HG03095 (cell line): ENCODE data around the gene GATB.

Experiments used
- ATAC-seq: cut with Tn5 transposase; IDR thresholded peaks from one replicate; pipeline ENCODE4 v1.9.1; 2021; ENCODE audit warnings: moderate library complexity; ENCODE audit not compliant: unreplicated experiment

GATB gene

DNA sequence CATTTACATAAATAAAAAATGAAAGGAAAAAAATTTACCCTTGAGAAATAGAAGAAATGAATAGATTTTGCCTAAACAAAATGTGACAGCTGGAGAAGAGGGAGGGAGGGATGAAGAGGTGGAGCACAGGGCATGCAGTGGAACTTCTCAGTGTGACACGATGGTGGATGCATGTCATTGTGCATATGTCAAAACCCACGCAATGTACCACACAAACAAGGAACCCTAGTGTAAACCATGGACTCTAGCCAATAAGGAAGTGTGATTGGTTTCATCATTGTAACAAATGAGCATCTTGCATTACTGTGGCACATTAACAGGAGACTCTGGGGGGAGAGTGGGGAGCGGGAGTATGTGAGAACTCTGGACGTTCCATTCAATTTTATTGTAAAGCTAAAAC lies 58.6 kb downstream of the GATB start:
- ATAC-seq, result no peak

DNA sequence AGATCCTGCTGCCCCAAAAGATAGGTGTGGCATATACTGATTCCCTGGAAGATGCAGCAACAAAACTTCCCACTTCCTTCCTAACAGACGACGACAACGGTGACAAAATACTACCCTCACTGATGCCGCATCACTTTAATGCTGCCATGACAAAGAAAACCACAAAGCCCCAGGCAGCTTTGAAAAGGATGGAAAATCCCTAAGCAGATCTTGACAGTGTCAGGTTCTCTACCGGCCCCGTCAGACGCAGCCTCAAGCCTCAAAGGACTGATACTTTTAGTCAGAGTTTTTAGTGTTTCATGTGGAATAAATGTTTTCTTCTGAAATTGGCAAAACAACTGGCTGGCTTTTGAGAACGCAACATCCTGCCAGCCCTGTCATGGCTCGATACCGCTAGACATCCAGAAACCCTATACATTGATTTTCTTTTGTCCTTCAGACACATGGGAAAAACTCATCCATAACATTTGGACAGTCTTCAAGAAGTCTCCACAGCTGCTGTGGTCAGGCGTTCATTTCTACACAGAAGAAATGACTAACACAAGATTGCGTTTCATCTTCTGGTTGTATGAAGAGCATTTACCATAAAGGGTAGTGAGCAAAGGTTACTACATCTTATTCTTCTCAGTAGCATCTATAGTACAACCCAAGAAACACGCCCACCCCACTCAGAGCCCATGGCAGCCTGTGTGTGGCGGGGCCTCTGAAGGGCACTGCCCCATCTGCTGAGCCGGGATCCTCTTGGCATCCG lies 60.1 kb downstream of the GATB start:
- ATAC-seq, result no peak

DNA sequence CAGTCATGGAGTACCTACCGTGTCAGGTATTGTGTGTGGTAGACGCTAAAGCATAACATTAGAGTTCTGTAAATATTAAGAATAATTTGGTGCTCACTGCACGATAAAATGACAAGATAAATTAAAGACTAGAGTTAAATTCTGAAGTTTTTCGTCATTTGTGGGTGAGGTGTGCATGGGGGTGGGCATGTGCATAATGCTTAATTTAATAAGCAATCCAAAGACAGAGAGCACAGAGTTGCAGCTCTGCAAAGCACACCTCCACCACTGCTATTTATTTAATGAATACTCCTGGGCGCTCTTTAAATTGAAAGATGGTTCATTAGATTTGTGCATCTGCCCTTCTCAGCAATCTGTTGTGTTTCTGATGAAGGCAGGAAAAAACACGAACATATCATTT lies 62.6 kb downstream of the GATB start:
- ATAC-seq, result no peak

DNA sequence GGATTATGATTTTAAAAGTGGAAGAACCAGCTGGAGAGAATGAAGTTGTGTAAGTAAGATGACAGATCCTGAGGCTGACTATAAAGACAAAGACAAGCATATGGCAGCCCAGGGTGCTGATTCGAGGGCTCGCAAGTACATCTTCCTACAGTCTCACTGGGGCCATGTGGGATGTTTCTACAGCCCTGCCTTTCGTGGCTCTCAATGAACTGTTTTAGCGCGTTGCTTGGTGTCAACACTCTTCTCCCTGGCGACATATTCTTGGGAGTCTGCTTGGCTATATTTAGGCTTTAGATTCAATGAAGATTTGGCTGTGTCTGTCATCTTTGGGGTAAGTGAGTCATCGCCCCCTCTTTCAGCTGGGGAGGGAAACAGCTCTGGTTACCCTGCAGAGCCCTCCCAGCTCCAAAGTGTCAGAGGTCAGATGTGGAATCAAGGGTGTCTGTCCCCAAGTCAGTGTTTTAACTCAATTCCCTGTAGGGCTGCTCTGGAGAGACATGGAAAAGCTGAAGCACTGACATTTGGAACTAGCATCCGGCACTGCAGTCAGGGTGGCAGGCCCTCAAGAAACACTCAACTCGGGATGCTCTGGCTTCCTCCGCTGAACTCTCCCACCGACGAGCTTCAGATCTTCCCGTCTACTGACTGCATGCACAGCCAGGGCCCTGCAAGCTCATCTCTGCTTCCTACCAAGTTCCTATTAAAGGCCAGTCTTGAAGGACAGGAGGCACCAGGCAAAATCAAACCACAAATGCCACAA lies 65.7 kb downstream of the GATB start:
- ATAC-seq, result no peak

DNA sequence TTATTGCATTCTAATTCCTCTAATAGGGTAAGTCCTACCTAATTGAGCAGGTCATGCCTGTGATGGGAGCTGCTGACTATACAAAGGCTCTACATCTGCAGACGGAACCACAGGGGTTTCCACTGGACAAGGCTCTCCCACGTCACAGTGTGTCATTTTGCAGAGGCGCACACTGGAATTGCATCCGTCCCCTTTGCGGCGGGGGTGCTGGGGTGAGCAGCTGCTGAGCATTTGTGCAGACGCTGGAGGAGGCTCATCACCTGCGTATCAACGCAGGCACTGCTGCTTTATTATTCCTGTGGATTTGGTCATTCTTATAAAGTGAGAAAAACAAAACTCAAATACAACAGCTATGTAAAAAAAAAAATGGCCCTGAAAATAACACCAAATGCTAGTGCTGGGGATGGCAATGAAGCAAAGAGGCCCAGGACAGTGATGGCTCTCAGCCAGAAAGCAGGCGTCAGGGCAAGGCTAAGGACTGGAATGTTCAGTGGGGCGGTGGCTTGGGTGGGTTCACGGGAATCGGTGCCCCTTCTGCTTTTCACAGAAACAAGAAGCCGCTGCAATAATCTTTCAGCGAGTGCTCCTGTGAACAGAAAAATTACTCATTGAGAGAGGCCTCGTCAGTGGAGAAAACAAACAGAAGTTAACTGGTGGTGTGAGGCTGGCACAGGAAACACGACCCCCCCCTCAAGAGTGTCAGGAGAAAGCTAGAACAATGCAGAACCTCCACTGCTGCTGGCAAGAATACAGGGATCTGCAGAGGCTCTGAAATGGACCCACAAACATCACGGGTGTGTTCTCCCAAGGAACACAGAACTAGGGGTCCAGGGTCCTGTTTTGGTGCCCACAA lies 67.8 kb downstream of the GATB start:
- ATAC-seq, result no peak

DNA sequence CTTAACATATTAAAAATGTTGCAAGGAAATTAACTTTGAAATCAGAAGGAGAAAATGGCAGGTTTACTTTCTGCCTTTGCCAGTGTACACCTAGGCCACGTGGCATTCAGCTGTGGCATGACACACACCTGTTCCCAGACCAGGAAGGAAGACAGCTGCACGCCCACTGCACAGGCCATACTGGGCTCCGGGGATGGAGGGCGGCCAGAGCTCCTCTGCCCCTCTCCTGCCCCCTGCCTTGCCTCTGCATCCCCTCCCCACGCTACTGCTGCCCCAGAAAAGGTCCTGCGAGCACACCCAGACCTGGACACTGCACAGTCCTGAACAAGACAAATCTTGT lies 68.4 kb downstream of the GATB start:
- no peak for ATAC-seq

DNA sequence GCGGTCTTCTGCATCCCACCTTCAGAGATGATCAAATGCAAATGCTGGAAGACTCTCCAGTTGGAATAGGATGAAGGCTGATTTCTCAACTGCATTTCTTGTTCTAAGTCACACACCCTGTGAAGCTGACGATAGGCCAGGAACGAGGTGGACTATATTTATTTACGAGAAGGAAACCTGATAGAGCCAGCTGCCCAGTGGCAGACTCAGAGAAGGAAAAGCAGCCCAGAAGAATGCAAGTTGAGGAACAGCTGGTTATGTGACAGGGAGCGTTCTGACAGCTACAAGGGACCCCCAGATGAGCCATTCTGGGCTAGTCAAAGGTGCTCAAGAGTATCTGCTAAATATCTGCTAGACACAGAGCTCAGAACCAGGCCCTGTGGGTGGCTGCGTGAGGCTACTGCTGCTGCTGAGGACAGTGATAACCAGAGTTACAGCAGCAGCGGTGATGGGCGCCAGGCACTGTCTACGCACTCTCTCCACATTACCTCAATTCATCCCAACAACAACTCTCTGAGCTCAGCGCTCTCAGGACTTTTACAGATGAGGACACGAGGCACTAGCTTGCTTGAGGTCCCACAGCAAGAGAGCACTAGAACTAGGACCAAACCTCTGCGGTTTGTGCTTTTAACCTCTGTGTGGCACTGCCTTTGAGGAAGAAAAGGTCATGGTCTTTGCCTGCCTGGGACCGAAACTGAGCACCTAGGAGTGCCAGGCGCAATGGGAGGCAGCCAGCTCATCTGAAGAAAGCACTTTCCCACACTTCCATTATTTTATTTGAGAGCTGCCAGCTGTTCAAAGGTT lies 69.0 kb downstream of the GATB start:
- no peak for ATAC-seq

DNA sequence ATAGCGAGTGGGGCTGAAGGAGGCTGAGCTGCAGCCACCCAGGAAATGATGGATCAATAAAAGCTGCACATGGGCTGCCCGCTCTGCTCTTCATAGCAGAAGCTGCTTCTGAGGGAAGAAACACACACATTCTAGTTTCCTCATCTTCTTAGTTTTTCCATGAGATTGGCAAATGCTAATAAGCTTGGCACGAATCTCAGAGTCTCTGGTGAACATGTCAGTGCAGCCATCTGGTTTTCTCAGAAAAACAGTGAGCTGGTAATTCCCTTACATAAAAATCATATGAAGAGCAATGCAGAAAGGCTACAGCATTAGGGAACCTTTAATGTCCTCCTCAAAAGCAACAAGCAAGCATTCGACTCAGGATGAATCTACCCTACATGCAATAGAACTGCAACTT lies 69.9 kb downstream of the GATB start:
- ATAC-seq, result no peak

DNA sequence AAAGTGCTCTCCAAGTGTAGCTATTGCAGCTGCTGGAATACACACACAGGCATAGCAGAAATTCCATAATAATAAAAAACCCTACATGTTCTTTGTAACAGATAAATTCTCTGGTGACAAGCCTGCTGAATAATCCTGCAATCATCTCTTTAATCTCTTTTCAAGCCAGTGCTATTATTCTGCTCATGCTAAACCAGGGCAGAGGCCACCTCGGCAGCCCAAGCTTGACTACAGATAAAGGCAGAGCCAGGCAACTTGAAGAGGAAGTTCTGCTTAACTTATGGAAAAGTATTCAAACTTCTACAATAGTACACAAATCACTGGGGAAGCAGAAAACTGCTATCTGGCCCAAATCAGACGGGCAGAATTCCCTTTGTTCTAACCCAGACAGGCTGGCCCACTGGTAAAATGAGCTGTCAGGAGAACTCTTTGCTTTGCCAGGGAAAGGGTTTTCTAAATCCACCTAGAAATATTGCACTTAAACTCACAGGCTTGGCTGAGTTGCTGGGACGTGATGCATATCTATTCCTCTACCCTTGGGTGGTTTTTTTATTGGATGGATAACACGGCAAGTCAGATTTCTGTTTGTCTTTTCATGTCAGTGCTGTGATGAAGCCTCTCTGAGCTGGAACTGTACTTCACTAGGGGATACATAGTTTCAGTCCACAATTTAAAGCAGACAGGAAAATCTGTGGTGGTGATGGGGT lies 70.5 kb downstream of the GATB start:
- ATAC-seq, result no peak

DNA sequence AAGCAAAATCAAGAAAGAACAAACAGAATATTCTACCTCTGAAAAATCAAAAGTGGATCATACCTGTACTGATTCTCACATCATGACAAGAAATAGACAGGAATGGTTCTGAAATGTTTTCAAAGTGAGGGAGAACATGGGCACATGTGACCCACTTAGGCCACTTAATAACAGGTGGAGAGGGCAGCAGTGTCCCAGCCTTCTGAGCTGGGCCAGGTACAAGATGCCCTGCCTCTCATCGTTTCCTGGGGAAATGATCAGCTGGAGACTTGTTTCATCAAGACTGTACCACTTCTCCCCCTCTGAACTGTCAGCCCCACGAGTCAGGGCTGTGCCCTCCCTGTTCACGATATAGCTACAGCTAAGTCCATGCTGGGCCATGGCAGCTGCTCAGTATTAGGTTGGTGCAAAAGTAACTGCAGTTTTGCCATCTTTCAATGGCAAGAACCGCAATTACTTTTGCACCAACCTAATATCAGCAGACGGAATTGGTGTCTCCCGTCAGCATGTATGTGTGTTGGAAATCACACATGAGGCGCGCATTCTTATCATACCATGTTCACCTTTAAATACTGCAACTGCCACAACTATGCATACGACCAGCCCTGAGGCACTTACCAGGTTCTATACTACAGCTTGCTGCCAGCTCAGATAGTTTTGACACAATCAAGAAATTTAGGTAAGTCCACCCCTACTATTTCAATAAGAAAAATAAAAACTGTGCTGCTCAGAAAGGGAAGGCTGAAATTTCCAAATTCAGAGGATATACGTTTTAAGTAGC lies 71.4 kb downstream of the GATB start:
- ATAC-seq, result no peak

DNA sequence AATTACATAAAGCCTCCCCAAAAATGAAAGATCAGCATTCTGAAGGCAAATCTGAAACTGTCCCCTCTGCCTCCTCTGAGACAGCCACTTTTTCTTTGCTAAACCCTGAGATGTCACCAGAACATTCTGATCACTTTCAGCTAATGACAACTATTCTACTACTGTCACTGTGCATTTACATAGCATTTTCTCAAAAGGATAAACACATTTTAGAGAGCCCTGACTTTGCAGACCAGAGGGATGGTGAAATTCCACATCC lies 72.1 kb downstream of the GATB start:
- ATAC-seq, result no peak

DNA sequence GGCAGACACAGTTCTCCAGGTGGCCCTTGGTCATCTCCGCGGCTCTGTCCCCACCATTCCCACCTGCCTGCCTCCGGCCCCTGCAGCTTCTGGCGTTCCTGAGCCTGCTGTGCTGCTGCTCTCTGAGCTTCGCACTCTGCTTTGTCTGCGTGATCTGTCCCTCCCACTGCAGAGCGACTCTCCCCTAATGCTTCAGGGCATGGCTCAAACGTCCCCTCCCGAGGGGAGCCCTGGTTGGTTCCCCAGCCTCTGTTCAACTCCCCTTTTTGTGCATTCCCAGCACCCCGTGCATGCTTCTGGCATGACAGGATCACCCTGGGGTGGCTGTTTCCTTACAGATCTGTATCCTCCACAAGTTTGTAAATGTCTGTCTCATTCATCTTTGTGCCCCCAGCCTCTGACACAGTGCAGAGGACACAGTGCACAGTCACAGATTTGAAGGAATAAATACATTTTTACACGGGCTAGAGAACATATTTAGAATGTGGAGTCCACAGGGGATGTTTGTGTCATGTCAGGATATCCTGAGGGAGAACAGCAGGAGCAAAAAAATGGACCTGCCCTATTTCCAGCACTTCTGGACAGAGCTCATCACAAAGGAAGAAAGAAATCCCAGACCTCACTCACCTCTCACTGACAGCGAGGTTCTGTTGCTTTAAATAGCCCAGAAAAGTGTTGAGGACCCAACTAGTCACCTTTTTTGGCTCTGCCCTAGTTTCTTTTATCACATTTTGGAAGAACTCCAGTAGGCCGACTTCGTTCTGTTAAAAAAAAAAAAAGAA lies 72.6 kb downstream of the GATB start:
- no peak for ATAC-seq

DNA sequence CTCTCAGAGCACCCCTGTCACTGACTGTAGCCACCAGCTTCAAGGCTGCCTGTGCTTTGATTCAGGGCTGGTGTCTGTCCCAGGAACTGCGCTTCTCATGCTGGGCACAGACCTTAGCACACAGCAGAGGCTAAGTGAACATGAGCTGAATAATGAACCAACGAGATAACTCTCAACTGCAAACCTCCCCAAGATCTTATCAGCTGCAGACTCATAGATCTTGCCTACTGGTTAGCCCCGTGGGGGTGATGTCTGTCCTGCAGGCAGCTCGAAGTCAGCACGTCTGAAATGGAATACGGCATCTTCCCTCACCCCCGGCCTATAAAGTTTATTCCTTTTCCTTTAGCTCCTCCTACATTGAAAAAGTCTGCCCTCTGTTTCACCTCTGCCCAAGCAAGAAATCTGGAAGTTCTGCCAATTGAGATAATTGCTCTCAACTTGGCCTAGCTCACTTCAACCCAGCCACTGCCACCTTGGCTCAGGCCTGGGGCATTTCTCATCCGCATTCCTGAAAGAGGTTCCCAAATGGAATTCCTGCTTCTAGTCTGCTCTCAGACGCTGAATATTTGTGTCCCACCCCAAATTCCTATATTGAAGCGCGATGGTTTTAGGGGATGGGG lies 73.7 kb downstream of the GATB start:
- no peak for ATAC-seq

DNA sequence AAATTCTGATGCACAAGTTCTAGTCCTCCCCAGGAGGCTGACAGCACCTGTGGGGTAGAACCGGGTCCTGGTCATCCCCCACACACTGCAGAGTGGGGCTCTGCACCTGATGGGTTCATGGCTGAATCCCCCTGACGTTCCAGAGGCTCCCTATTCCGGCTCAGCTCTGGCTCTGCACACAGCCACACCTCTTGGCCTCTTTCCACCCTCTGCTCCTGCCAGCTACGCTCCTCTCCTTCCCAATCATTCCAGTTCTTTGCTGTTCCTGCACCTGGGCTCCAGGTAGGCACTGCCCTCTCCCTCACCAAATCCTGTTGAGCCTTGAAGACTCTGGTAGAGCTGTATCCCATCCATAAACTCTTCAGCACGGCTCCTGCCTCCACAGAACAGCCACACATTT lies 75.5 kb downstream of the GATB start:
- no peak for ATAC-seq

DNA sequence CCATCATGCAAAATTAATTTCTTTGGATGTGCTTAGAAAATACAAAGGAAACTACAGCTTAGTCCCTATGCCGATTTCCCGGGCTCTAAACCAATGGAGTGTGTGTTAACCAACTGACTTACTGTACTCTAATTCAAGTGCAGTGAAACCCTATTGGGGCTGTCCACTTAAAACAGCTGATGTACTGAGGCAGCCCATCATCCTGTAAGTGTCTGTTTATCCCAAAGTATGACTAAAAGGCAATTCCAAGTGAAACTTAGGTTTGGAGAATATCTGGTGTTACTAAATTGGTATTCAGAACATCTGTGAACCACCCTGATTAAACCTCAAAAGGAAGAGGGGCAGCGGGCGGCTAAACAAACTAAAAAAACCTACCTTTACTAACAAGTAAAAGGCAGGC lies 79.7 kb downstream of the GATB start:
- no peak for ATAC-seq

DNA sequence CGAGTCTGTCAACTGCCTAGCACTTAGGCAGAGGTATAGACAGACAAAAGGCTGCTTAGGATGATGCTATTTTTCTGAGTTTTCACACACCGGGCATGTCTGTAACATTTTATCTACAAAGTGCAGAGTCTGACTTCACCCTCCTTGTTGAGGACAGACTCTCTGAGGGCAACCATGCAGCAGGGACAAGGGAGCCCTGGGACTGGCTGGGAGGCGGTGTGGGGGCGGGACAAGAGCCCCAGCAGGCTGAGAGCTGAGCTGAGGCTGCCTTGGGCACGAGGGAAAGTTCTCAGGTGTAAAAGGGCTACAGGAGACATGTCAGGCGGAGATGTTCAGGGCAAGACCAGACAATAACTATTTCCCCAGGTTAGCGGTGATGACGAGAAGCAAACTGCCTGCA lies 81.6 kb downstream of the GATB start:
- ATAC-seq, result no peak

DNA sequence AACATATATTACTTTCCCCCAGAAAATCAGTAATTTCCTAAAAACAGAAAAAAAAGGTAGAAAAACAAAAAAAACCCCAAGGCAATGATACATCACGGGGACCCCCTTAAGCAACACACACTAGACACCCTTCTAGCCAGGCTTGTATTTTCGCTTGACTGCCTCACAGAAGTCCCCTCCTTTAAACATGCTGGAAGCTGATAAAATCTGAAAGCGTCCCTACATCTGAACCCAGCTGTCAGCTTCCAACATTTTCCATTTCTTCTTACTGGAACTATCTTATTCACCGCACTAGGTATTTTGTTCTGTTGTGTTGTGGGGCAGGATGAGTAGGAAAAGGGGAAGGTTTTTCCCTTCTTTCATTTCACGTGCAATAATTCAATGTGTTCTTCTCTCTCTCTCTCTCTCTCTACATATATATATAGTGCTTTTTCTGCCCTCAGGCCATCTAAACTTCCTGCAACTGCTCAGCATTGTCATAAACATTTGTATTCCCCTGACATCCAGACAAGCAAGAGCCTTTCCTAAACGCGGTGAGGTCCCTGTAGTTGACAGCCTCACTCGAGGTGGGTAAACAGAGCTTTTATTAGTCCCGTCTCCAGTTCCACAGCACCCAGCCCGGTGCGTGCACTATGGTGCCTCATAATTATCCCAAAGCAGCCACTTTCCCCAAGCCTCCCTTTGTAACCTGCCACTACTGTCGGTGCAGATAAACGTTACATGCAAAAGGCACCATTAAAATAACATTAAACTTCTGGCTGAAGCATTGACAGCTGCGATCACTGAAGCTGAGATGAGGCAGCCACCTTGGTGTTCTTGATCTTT lies 82.5 kb downstream of the GATB start:
- no peak for ATAC-seq

DNA sequence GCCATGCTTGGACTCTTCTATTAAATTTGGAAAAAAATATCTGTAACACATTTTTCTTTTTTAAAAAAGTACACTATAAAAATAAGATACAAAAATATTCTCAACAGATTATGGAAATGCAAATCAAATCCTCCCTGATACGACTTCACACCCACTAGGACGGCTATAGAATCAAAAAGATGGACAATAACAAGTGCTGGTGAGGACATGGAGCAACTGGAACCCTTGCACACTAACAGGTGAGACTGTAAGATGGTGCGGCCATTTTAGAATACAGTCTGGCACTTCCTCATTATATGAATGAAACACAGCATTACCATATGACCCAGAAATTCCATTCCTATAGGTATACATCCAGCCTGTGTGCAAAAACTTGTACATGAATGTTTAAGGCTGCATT lies 83.6 kb downstream of the GATB start:
- no peak for ATAC-seq
